Measurements from ENCODE around the gene ATP8A2.

Gene ATP8A2

DNA sequence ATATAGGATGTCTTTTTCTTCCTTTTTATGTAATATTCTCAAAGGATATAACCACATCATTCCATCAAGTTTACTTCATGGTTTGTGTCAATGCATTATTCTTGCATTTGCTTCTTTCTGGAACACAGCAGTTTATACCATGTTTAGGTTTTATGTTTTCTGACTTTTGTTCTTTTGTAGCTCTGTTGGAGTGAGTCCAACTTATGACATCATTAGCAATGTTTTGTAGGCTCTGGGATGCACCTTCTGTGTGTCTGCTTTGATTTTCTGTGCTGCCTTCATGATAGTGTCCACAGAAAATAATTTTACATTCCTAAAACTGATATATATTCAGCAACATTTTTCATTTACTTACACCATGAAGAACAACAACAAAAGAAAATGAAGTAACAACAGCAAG lies 611.1 kb downstream of the ATP8A2 start:
- no peak for DNase-seq

DNA sequence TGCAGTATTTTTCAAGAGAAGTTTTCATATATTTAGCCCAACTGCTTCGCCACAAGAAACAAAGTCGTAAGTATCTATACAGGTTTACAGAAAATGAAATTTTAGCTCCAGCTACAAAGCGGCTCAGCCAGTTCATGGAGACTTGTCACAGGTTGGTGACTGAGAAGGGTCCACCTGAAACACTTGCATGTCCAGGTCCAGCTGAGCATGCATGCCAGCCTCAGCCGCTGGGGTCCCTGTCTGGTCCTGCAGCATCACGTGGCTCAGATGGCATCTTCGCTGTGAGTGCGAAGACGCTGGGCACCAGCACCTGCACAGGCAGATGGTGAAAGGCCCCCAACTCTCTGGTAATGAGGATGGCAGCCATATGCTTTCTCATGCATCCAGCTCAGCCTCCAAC lies 616.2 kb downstream of the ATP8A2 start:
- no peak for DNase-seq

DNA sequence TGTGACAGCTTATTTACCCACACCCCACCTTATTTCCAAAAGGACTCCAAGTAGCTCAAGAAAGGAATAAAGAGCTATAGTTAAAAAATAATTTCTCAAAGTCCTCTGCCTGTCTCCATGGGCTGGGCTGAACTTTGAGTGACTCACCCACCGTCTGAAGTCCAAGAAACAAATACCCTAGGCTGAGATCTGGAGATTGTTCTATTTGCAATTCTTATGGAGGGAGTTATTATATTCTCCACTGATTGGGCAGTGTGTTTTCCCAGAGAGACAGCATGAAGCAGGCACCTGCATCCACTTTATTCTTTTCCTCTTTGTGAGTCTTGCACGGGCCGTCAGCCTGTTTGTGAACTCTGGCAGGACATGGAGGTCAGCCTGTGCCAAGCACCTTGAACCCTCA lies 616.9 kb downstream of the ATP8A2 start:
- no peak for DNase-seq

DNA sequence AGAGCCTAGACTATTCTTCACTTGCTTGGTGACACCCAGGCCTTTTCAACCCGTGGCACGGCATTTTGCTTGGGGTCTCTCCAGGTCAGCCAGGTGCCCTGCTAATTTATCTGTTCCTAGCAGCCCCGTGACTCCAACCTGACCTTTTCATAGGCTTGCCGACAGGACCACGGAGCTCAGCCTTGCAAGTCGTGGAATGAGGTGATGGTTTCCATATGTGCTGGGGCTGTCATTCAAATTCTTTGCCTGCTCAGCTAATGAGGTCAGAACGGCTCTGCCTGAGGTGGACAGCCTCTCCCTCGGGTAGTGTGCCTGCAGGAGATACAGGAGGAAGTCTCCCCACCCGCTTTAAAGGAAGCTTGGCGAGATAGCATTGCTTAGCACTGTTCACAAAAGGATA lies 619.0 kb downstream of the ATP8A2 start:
- no peak for DNase-seq

DNA sequence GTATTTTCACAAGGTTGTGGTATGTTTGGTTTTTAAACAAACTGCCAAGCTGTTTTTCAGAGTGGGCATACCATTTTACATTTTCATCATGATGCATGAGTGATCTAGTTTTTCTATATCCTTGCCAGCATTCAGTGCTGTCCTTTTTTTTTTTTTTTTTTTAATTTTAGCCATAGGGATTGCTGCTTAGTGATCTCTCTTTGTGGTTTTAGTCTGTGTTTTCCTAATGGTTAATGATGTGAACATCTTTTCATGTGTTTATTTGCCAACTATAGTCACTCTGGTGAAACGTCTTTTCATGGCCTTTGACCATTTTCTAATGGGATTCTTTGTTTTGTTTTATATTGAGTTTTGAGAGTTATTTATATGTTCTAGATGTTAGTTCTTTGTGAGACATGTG lies 620.3 kb downstream of the ATP8A2 start:
- DNase-seq, result no peak

DNA sequence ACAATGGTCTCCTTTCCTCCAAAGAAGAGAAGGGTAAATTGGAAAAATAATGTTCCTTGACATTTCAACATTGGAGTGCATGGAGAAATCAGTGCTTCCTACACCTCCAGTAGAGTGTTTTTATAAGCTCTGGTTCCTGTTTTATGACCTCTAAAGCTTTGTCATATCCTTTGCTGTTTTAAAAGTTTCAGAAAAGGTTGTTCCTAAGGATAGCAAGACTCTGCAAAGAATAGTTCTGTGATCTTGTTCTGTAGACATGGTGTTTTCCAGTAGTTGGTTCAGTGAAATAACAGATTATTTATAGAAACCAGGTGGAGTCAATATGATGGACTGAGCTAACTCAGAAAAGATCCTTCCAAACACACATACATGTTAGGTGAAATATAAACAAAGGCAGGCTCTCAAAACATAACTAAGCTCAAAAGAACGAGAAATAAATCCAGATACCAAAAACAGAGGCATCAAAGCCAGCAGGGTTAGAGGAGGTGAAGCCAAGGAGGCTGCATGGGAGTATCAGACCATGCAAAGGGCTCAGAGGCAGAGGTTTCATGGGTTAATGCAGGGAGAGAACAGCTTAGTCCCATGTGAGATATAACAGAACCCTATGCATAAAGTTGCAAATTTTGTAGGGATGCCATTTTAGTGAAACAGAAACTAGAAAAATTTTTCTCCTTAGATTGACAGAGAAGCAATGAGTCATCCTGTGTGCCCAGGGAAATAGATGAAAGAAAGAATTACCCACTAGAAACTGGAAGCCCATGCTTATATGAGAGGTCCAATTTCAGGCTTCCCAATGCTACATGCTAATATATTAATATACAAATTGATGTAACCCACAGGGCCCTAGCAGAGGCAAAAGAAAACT lies 635.7 kb downstream of the ATP8A2 start:
- DNase-seq, result no peak

DNA sequence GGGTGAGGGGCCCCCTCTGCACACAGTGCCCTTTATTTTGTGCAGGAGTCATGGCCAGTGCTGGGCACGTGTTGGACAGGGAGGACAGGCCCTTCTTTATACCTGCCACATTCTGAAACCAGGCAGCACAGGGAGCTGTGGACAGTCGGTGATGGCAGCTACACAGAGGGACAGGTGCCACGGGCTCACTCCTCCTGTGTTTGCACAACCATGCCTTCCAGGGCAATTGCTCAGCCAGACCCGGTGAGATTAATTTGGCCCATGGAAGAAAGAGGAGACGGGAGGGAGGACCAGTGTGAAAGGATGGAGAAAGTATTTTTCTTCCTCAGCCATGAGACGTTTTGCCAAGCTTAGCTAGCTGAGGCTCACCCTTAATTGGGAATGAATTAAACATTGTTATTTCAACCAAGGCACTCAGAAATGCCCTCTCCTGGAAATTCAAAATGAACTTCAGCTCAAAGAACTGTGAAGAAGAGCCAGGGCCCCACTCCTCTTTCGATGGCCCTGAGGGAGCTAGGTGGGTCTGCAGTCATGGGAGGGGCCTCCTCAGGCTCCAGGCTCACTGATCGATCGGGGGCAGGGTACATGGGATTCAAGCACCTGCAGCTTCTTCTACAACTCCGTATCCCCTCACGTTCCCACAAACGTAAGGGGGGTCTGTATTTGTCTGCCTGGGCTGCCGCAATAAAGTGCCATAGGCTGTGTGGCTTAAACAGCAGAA lies 638.9 kb downstream of the ATP8A2 start:
- no peak for DNase-seq

DNA sequence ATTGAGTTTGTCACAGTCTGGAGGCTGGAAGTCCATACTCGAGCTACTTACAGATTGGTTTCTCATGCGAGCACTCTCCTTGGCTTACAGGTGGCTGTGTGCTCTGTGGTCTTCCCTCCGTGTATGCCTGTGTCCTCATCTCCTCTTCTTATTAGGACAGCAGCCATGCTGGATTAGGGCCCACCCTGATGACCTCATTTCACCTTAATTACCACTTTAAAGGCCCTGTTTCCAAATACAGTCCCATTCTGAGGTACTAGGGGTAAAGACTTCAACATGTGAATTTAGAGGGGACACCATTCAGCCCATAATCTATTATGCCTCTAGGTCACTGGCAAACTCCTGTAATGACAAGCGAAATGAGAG lies 639.4 kb downstream of the ATP8A2 start:
- no peak for DNase-seq

DNA sequence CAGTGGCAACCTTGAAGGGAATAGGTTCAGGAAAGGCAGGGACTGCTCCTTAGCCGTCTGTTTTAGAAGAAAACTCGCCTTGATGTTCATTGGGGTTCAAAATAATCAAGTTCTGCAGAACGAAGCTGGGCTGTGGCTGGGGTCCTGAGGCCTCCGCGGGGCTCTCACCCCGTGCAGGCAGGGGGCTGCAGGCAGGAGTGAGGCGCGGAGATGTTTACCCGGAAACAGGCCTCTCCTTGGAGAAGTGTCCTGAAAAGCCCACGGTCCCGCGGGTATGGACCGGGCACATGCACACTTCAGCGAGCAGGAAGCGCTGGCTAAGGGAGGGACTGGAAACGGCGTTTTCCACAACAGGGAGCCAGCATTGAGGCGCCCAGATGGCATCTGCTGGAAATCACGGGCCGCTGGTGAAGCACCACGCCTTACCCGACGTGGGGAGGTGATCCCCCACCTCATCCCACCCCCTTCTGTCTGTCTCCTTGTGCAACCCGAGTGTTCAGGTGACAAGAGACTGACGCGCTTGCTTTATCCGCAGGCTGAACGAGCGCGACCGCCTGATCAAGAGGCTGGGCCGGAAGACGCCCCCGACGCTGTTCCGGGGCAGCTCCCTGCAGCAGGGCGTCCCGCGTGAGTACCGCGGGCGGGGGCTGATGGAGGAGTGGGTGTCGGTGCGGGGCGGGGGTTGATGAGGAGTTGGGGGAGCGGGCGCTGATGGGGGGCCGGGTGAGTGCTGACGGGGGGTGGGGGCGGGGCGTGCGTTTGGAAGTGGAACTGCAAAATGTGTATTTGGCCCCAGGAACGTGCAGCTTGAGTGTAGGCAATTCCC lies 640.4 kb downstream of the ATP8A2 start:
- no peak for DNase-seq

DNA sequence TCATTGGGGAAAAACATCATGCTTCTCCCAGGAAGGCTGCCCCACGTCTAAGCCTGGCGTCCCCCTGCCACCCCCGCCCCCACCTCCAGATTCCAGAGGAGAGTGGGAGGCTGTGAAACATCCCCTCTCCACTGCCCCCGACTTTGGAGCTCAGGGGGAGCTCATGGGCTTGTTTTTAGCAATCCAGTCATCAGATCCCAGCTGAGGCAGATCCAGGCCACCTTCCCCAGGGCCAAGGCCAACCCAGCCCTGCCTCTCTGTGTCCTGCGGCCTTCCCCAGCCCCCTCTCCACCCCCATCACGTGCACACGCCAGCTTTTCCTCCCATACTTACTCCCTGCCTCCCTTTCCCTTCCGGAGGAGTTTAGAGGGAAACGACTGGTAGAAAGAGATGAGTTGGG lies 641.2 kb downstream of the ATP8A2 start:
- no peak for DNase-seq

DNA sequence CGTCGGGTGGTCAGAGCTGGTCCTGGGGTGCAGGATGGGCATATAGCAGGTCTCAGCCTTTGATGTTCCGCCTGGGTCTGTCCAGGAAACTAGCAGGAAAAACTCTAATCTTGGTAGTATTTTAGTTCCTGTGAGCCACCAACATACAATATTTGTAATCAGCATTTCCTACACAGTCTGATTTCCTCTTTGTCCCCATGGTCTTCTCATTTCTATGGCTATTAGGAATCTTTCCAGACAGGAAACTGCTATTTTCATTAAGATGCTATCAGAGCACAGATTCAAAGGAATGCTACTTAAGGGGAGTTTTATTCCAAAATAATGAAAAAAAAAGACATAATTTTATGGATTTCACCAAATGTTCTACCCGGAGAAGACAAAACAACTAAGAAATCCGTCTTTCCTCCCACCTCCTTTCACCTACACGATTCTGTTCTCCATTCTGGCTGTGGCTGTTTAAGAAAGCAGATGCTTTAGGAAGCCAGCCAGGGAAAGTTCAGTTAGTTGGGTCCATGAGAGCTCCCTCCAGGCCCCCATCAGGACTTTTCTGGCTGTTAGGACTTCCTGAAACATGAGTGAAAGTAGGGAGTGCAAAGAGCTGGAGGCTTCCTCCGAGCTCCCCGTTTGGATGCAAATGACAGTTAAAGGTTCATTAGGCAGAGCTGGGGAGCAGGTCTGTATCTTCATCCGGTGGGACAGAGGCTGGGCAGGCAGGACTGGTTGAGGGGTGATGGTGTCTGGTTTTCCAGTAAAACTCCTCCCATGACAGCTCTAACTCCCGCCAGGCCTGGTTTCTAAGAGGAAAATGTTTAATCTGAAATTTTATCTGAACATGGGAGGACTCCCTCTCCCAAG lies 643.7 kb downstream of the ATP8A2 start:
- DNase-seq, result no peak

DNA sequence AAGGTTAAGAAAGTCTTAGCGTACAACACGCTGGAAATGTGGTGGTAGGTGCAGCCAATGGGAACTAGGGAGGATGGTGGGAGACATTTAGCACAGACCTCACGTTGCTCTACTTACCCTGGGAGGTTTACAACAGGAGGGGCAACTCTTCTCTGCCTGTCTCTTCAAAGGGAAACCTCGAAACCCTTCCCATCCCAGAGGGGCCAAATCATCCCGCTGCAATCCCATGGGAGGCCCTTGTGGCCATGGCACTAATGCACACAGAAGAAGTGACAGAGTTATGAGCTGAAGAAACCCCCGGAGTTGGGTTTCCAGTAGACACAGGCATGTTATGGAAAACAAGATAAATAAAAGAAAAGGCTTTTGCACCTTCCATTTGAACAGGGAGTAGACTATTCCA lies 644.4 kb downstream of the ATP8A2 start:
- DNase-seq, result no peak

DNA sequence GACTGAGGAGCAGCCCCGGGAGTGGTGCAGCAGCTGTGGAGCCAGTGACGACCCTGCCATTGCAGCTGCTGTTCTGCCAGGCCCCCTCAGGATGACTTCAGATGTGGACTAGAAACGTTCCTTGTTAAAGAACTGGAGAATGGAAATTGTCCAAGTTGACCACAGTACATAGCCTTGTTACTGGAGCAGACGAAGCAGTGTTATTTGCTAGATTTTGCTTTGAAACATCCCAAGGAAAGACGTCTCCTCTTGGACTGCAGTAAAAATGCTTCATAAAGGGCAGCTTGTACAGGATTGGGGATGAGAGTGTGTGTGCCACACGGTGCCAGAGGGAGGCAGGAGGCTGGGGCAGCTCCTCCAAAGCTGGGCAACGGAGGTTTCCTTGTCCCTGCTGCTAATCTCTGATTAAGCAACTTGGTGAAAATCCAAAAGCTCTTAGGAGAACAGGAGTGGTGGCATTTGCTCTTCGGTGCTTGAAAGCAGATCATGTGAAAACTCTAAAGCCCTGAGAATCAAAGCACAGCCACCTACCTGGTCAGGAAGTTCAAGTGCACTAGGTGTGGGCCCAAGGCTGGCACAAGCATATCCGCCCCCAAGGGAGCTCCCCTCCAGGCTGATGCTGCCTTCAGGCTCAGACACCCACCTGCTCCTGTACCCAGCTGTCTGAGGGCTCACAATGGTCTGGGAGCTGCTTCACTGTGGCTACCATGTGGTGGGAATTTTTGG lies 645.6 kb downstream of the ATP8A2 start:
- no peak for DNase-seq

DNA sequence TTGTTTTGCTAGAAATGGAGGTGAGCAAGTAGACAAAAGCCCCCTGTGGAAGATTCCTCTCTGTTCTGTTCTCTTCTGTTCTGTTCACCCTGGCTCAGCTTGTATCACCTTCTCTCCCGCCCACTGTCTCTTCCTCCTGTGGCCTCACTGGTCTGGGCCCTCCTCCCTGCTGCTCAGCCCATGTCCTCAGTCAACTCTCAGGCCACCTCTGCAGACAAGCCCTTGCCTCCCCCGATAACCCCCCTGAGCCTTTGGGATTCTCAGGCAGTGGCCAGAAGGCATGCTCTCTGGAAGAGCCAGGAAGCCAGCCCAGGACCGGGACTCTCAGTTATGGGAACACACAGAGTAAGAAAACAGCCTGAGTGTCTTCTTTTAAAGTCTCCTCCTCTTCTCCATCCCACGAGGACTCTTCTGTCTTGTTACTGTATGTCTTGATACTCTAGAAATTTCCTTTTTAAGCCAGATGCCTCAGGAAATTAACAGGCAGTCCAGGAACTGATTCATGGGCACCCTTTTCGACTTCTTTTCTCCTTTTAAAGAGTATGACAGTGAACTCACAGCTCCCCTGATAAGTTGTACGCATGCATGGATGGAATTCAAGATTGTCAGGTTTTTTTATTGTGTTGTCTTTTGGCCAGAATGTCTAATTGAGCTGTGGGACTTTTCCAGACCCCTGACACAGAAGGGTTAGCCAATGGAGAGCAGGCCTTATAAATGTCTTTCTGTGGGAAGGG lies 646.3 kb downstream of the ATP8A2 start:
- DNase-seq, result no peak

DNA sequence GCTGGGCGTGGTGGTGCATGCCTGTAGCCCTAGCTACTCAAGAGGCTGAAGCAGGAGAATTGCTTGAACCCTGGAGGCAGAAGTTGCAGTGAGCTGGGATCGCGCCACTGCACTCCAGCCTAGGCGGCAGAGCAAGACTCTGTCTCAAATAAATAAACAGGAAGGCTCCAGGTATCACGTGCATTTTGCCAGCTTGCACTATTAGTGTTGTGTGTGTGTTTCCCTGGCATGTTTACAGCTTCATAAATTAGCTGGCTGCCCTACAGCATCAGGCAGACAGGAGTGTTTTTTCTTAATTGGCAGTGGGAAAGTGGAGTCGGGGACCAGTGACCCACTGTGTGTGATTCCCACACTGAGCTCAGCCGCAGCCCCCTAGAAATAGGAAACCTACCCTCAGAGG lies 647.5 kb downstream of the ATP8A2 start:
- DNase-seq, result no peak

DNA sequence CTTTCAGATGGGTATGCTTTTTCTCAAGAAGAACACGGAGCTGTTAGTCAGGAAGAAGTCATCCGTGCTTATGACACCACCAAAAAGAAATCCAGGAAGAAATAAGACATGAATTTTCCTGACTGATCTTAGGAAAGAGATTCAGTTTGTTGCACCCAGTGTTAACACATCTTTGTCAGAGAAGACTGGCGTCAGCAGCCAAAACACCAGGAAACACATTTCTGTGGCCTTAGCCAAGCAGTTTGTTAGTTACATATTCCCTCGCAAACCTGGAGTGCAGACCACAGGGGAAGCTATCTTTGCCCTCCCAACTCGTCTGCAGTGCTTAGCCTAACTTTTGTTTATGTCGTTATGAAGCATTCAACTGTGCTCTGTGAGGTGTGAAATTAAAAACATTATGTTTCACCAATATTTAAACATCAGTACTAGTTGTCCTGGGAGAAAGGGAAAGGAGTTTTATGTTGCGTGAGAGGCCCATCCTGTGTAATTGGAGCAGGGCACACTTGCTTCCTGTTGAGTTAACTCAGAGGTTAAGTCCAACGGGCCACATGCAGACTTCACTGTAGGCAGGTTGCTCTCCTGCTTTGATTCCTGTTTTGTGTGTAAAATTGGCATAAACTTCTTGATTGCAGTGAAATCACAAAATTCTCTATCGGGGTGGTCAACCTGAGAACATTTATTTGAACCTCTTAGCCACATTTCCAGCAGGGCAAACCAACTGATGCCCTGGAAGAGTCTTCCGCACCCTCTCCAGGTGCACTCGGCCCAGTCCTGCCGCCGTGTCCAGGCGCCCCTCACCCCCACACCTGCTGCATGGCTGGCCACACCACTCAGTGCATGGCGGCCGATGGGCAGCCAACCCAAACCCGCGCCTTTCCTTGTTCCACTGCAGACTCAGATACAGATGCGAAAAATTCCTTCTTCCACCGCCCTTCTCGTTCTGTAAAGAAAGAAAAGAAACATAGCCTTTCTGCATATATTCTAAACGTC lies 648.4 kb downstream of the ATP8A2 start:
- no peak for DNase-seq

DNA sequence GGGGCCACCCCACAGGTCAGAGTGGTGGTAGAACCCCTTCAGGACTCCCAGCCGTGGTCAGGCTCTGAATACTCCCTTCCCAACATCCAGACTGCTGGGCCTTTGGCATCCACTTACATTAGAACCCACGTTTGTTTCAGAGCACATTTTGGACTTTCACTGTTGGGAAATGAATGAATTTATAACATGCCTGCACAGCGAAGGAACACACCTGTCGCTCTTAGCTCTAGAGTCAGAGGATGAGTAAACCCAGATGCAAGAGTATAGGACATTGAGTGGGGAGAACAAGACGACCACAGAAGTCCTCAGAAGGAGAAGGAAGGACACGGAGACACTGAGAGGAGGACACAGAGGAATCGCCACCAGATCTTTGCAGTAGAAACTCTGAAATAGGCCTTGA lies 649.1 kb downstream of the ATP8A2 start:
- no peak for DNase-seq

DNA sequence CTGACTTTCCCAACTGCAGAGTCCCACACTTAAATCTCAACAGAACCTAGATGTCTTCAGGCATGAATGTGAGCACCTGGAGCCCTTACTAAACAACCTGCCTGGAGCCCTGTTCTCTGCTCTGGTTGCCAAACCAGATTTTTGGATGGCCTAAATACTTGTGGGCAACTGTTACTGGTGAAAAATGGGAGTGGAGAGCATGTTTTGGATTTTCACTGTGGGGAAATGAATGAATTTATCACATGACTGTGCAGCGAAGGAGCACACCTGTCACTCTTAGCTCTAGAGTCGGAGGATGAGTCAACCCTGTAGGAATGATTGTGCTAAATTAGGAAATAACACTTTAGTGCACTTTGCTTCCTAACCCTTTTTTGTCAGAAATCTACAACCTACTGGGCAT lies 649.7 kb downstream of the ATP8A2 start:
- no peak for DNase-seq

DNA sequence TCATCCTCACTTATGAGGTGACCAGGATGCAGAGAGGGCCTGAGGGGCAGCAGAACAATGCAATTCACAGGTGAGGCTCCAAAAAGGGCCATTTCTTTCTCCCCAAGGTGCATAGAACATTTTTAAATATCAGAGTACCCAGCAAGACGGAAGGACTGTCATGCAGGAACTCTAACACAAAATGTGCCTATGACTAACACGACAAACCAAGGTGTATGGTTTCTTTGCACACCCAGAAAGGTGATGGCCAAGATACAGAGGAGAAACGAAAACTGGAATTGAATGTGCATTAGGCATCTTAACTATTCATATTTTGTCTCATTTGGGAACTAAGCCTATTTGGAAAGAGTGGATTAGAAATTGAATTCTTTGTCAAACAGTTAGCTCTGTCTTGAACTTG lies 650.2 kb downstream of the ATP8A2 start:
- DNase-seq, result no peak

Measured in SHP77 treated with DMSO at 0.1 percent for 48 hours (cell line).